Esophagus squamous epithelium (tissue), 5 donors: Measurements from ENCODE around the gene PPP2R1B. TPM values are rescaled to one million over a fixed set of nuclear protein-coding genes. Genes with fewer than 3 reads are reported as not detected.

Source experiments
- DNase-seq: peaks from one replicate; lab custom pipeline; 2025; lab: John Stamatoyannopoulos, UW
- H3K27ac ChIP-seq, 4 donors: fragments of 200-600 bp; sonication (generic); one replicate each; pipeline ENCODE4 v1.5.1; 2016 to 2019; ENCODE audit warnings: mild to moderate bottlenecking in 1 of 4
- H3K27me3 ChIP-seq, 4 donors: fragments of 200-600 bp; sonication (generic); 1 replicate in 3 of 4; 2 replicates in 1 of 4; pipeline versions ENCODE4 v1.5.1 to v1.6.0; 2017 to 2021; ENCODE audit warnings: antibody characterized with exemption in 1 of 4
- H3K36me3 ChIP-seq, 3 donors: fragments of 200-600 bp; sonication (generic); one replicate each; pipeline ENCODE4 v1.5.1; 2016 to 2019
- H3K4me1 ChIP-seq, 3 donors: fragments of 200-600 bp; sonication (generic); one replicate each; pipeline ENCODE4 v1.5.1; 2017 to 2019
- H3K4me3 ChIP-seq, 4 donors: fragments of 200-600 bp; sonication (generic); 1 replicate in 3 of 4; 2 replicates in 1 of 4; pipeline ENCODE4 v1.5.1; 2016 to 2019; ENCODE audit warnings: mild to moderate bottlenecking in 2 of 4, moderate library complexity in 1 of 4
- H3K9me3 ChIP-seq, 3 donors: fragments of 200-600 bp; sonication (generic); one replicate each; pipeline ENCODE4 v1.5.1; 2016 to 2019
- POLR2A ChIP-seq, 4 donors: fragments of 450-650 bp; IDR thresholded peaks; one replicate each; pipeline ENCODE4 v1.6.1; 2017; ENCODE audit warnings: antibody characterized with exemption in 4 of 4, mild to moderate bottlenecking in 4 of 4, moderate library complexity in 3 of 4
- WGBS, 2 donors: methylation state at CpG; one replicate each; pipeline ENCODE4 v1.1.5; 2018; 5-methylcytosine and 5-hydroxymethylcytosine counted together
- intact Hi-C: fragments of 100-400 bp; cut with DNase I; formaldehyde crosslinking; loops from one replicate; pipeline ENCODE4 v1.15.0; 2022
- total RNA-seq, 4 donors: library from RNA; depleted of rRNA; stranded (reverse); fragments of >200 nt; gene quantifications; one replicate each; pipeline ENCODE4 v1.1.0, GENCODE V29; 2016
- TF ChIP-seq, protein P1 (sequence below), 6 experiments: fragments of 450-650 bp in 4 of 6; fragments of 200-600 bp in 2 of 6; sonication (generic) in 2 of 6; IDR thresholded peaks; one replicate each; pipeline ENCODE4 v1.5.1; 2016 to 2019; ENCODE audit warnings: antibody characterized with exemption in 6 of 6, mild to moderate bottlenecking in 4 of 6, moderate library complexity in 4 of 6
- donor health status: DM: yes; HTN: yes; CAD: no.

The PPP2R1B gene
- total RNA-seq, 4 donors from 2014 or later = 17.6 to 39.7 (median 27.7) TPM

DNA sequence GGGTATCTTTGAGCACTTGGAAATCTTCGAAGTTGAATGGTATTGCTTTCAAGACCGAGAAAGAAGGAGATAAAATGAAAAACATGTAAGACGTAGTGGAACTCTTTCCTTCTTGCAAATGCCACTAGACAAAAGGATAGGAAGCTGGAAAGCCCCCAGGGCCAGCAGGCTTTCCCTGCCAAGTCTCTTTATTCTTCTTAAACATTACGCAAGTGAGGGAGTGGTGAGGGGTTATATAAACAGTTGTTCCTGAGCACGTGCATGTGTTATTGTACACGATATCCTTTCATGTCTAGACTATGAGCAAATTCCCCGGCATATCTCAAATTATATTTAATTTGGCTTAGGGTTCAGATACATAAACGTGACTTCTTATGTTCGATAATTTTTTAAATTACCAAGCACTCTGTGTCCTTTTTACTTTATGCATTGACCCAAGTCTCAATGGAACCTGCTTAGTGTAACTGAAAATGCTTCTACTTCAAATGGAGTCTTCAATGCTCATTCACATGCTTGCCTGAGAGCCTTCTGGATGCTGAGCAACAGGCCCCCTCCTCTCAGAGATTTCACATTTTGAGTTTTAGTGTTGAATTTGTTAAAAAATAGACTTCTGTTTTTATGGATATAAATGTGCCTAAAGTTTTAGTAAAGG is 59.0 kb downstream of the PPP2R1B start:
- 15 to 17% methylated on average over 9 of the region's 9 CpGs for WGBS, 2 donors
- Histone ChIP-seq H3K27me3 (no peaks in the 10 kb centered on the region), H3K36me3 (peaks cover 0 to 90% (median 0%) of the 10 kb centered on the region in 3 donors), H3K27ac (peak overlapping the region in 3 of 4 donors; percentile 7 to 68 (median 62)), H3K9me3 (no peaks in the 10 kb centered on the region), H3K4me1 (peaks cover 0 to 21% (median 12%) of the 10 kb centered on the region in 3 donors), H3K4me3 (no peak overlapping the region)
- intact Hi-C loops = no loop called here
- no peak for TF ChIP-seq POLR2A (IDR thresholded peaks at IDR 0.05)
- TF ChIP-seq, protein P1, sequence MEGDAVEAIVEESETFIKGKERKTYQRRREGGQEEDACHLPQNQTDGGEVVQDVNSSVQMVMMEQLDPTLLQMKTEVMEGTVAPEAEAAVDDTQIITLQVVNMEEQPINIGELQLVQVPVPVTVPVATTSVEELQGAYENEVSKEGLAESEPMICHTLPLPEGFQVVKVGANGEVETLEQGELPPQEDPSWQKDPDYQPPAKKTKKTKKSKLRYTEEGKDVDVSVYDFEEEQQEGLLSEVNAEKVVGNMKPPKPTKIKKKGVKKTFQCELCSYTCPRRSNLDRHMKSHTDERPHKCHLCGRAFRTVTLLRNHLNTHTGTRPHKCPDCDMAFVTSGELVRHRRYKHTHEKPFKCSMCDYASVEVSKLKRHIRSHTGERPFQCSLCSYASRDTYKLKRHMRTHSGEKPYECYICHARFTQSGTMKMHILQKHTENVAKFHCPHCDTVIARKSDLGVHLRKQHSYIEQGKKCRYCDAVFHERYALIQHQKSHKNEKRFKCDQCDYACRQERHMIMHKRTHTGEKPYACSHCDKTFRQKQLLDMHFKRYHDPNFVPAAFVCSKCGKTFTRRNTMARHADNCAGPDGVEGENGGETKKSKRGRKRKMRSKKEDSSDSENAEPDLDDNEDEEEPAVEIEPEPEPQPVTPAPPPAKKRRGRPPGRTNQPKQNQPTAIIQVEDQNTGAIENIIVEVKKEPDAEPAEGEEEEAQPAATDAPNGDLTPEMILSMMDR (IDR thresholded peaks at IDR 0.05) = no peak
- no peak for DNase-seq

DNA sequence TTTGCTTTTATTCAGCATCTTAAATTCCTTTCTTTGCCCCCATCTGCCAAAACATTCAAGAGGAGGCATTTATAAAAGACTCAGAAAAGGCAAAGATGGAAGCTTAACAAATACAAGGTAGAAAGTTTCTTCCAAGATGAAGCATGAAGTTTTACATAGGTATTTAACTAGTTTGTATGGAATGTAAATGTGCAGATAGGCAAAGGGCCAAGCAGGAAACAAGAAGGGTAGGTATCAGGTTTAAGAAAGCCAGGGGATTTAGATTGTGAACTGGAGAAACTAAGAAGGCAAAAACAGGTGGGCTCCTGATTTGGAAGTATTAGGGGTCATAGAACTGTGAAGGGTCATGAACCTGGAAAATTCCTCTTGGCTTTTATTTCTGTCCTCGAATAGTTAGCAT is 62.6 kb downstream of the PPP2R1B start:
- Histone ChIP-seq H3K36me3 (peaks cover 0 to 65% (median 0%) of the 10 kb centered on the region in 3 donors), H3K27me3 (no peaks in the 10 kb centered on the region), H3K9me3 (no peaks in the 10 kb centered on the region), H3K4me1 (peaks cover 0 to 21% (median 12%) of the 10 kb centered on the region in 3 donors), H3K4me3 (no peak overlapping the region), H3K27ac (no peak overlapping the region)
- 85 to 90% methylated on average over 1 of the region's 1 CpG for WGBS, 2 donors
- TF ChIP-seq, protein P1 (IDR thresholded peaks at IDR 0.05) = no peak
- no peak for TF ChIP-seq POLR2A (IDR thresholded peaks at IDR 0.05)
- intact Hi-C loops = no loop called here
- DNase-seq = no peak

DNA sequence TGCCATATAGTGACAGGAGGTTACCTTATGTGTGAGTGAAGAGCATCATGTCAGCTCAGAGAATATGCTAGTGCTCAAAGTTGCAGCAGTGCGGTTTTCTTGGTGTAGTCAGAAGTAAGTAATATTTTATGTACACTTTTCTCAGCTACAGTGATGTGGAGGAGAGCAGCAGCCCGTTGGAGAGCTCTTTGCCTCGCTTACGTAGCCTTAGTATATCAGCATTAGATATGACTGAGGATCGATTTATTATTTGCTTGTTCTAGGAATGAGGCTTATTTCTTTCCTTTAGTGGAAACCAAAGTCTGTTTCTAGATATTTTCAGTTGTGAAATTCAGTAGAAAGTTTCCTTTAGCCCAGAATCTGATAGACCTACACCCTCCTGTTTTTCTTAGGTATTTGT is 63.6 kb downstream of the PPP2R1B start:
- H3K4me1 ChIP-seq = peaks cover 0 to 17% (median 11%) of the 10 kb centered on the region in 3 donors
- no peak for DNase-seq
- TF ChIP-seq, protein P1 (IDR thresholded peaks at IDR 0.05) = no peak
- TF ChIP-seq POLR2A (IDR thresholded peaks at IDR 0.05) = no peak
- no peaks in the 10 kb centered on the region for H3K27me3 ChIP-seq
- no peak overlapping the region for H3K27ac ChIP-seq
- peaks cover 0 to 63% (median 0%) of the 10 kb centered on the region in 3 donors for H3K36me3 ChIP-seq
- 94 to 95% methylated on average over 5 of the region's 5 CpGs for WGBS, 2 donors
- H3K9me3 ChIP-seq = no peaks in the 10 kb centered on the region
- intact Hi-C loops = no loop called here
- H3K4me3 ChIP-seq = no peak overlapping the region

DNA sequence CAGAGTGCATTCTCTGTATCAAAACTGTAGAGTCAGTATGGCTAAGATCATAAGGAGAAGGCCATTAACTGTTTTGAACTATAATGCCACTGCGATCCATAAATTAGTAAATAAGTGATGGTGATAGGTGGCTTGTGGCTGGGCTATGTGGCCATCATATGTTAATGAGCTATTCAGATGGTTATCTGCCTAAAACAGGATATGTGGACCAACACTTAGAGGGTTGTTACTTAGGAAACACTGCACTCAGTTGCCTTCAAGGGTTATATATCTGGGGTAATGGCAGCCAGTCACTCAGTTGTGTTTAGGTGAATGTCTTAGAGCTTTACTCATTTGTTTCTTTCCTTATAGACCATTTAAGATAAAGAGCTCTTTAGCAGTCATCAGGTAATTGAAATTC is 66.0 kb downstream of the PPP2R1B start:
- Histone ChIP-seq H3K9me3 (no peaks in the 10 kb centered on the region), H3K4me1 (peaks cover 0 to 4% (median 0%) of the 10 kb centered on the region in 3 donors), H3K27me3 (no peaks in the 10 kb centered on the region), H3K4me3 (no peak overlapping the region), H3K27ac (no peak overlapping the region), H3K36me3 (peaks cover 0 to 49% (median 0%) of the 10 kb centered on the region in 3 donors)
- intact Hi-C loops = no loop called here
- DNase-seq = no peak
- WGBS, 2 donors = 100% methylated on average over 1 of the region's 1 CpG
- no peak for TF ChIP-seq POLR2A (IDR thresholded peaks at IDR 0.05)

DNA sequence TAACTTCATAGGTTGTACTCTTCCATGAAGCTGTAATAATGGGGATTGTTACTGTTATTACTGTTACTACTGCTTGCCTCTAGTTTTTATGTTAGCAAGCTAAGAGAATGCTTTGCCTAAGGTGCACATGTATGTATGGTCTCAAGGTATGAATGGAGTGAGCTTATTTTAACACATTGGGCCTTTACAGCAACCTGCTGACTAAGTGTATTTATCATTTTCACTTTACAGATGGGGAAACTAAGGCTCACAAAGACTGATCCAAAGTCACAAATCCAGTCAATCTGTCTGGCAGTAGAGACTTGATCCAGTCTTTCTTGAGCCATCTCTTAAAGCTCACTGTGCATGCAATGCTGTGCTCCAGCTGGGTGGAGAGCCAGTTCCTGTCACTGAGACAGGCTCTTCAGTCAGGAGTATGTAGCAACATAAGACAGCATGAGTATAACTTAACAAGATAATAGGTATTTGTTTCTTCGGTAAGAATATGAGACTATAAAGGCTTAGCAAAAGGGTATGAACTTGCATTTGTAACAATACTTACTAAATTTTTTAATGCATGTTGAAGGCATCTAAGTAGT is 66.5 kb downstream of the PPP2R1B start:
- Histone ChIP-seq H3K36me3 (peaks cover 0 to 44% (median 0%) of the 10 kb centered on the region in 3 donors), H3K9me3 (no peaks in the 10 kb centered on the region), H3K4me3 (no peak overlapping the region), H3K27ac (no peak overlapping the region), H3K27me3 (no peaks in the 10 kb centered on the region), H3K4me1 (peaks cover 0 to 9% (median 0%) of the 10 kb centered on the region in 3 donors)
- intact Hi-C loops = no loop called here
- 92 to 100% methylated on average over 1 of the region's 1 CpG for WGBS, 2 donors
- TF ChIP-seq POLR2A (IDR thresholded peaks at IDR 0.05) = no peak
- no peak for DNase-seq

DNA sequence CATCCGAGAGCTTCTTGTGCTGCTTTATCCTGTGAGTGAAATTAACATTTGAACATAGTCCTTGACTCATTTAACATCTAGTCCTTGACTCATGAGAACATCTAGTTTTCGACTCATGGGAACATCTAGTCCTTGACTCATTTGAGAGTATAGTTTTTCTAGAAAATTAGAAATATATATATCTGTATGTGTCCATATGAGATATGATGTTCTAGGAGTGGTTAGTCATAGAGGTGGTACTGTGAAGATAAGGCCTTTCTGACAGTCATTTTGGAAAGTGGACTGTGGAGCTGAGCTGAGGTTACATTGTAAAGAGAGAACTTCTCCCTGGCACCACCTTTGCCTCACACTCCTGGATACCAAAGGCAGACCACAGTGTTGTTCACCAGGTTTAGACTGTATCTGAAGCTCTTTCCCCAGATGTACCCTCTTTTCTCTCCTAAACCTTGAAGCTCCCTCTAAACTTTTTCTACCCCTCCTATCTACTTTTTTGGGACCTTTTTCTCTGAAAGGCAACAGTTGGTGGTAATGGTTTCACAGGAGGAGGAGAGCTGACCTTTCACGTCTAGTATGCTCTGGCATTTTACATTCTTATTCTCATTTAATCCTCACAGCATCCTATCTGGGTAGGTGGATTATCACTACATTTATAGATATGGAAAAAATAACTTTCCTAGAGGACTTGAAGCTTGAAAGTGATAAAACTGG is 67.2 kb downstream of the PPP2R1B start:
- 85 to 87% methylated on average over 3 of the region's 3 CpGs for WGBS, 2 donors
- Histone ChIP-seq H3K27ac (no peak overlapping the region), H3K4me3 (no peak overlapping the region), H3K4me1 (peaks cover 0 to 16% (median 0%) of the 10 kb centered on the region in 3 donors), H3K36me3 (peaks cover 0 to 37% (median 0%) of the 10 kb centered on the region in 3 donors), H3K9me3 (no peaks in the 10 kb centered on the region), H3K27me3 (no peaks in the 10 kb centered on the region)
- intact Hi-C loops = no loop called here
- no peak for TF ChIP-seq POLR2A (IDR thresholded peaks at IDR 0.05)
- TF ChIP-seq, protein P1 (IDR thresholded peaks at IDR 0.05) = no peak
- DNase-seq = no peak
